Caco-2 (cell line): Measurements from ENCODE around the gene TMEM132D. TPM values are rescaled to one million over a fixed set of nuclear protein-coding genes. Genes with fewer than 3 reads are reported as not detected.

Experiments used
- BruUV-seq: library from RNA; stranded (reverse); fragments of 400-500 nt; replicated peaks from 2 replicates; lab custom pipeline; 2021; lab: Mats Ljungman, UMichigan
- CTCF ChIA-PET: fragments of 300-600 bp; sonication (Branson Sonifier 250); formaldehyde crosslinking; loops from one replicate; lab custom pipeline; 2022; ENCODE audit warnings: antibody characterized with exemption; lab: Charles Lee
- POLR2A ChIA-PET: fragments of 300-600 bp; sonication (Branson Sonifier 250); formaldehyde crosslinking; loops from one replicate; lab custom pipeline; 2022; ENCODE audit warnings: antibody characterized with exemption; lab: Charles Lee
- DNase-seq, 2 experiments: peaks; one replicate each; pipeline versions ENCODE4 v3.0.0 to v3.0.0-alpha.2; 2020 to 2022
- H3K27me3 ChIP-seq: replicated peaks from 2 replicates; pipeline ENCODE4 v1.6.0; 2011; ENCODE audit warnings: low read length; ENCODE audit not compliant: control insufficient read depth, insufficient read depth
- H3K36me3 ChIP-seq: 2 replicates; pipeline ENCODE4 v1.5.1; 2011; ENCODE audit warnings: low read length; ENCODE audit not compliant: control insufficient read depth, insufficient read depth
- H3K4me1 ChIP-seq: fragments of 250-450 bp; sonication (Bioruptor Pico); 2 replicates; pipeline ENCODE4 v1.5.1; 2020; ENCODE audit warnings: mild to moderate bottlenecking
- H3K4me3 ChIP-seq: 2 replicates; pipeline ENCODE4 v1.5.1; 2011; ENCODE audit warnings: low read depth, mild to moderate bottlenecking, control low read depth, low read length
- H3K9me3 ChIP-seq: fragments of 250-450 bp; sonication (Bioruptor Pico); 2 replicates; pipeline ENCODE4 v1.5.1; 2020; ENCODE audit warnings: mild to moderate bottlenecking, moderate library complexity
- H3K27ac Mint-ChIP-seq: one replicate; pipeline ENCODE4 v1.8.0; 2022; ENCODE audit warnings: mixed read lengths; ENCODE audit not compliant: unreplicated experiment
- H3K27me3 Mint-ChIP-seq: one replicate; pipeline ENCODE4 v1.8.0; 2022; ENCODE audit warnings: mixed read lengths; ENCODE audit not compliant: insufficient read depth, unreplicated experiment
- H3K36me3 Mint-ChIP-seq: one replicate; pipeline ENCODE4 v1.8.0; 2022; ENCODE audit warnings: mild to moderate bottlenecking, mixed read lengths; ENCODE audit not compliant: insufficient read depth, unreplicated experiment
- H3K4me1 Mint-ChIP-seq: one replicate; pipeline ENCODE4 v1.8.0; 2022; ENCODE audit warnings: low read depth, mixed read lengths; ENCODE audit not compliant: unreplicated experiment
- H3K4me3 Mint-ChIP-seq: one replicate; pipeline ENCODE4 v1.8.0; 2022; ENCODE audit warnings: mild to moderate bottlenecking, moderate library complexity, mixed read lengths; ENCODE audit not compliant: unreplicated experiment
- H3K9me3 Mint-ChIP-seq: one replicate; pipeline ENCODE4 v1.8.0; 2022; ENCODE audit warnings: mixed read lengths; ENCODE audit not compliant: unreplicated experiment
- CTCF ChIP-seq, 2 experiments: fragments of 200-600 bp in 1 of 2; IDR thresholded peaks; 1 replicate in 1 of 2; 2 replicates in 1 of 2; pipeline versions ENCODE4 v1.5.1 to v1.8.0; 2011 to 2022; ENCODE audit warnings: antibody characterized with exemption in 1 of 2, control low read depth in 1 of 2, inconsistent platforms in 1 of 2, low read depth in 1 of 2, low read length in 1 of 2, mild to moderate bottlenecking in 1 of 2, moderate library complexity in 1 of 2; ENCODE audit not compliant: insufficient read depth in 1 of 2, severe bottlenecking in 1 of 2, unreplicated experiment in 1 of 2
- intact Hi-C: fragments of 100-400 bp; cut with micrococcal nuclease; formaldehyde crosslinking; loops from one replicate; pipeline ENCODE4 v1.10.0; 2022; ENCODE audit not compliant: unreplicated experiment
- total RNA-seq: library from RNA; stranded (reverse); gene quantifications from 2 replicates; pipeline ENCODE4 v1.2.3, GENCODE V29; 2022

Gene TMEM132D
- total RNA-seq, 1 experiment from 2014 or later: not detected

GRCh38 chr12:129101816-129102215, 802.0 kb downstream of the TMEM132D start:
- intact Hi-C loops: no loop called here
- BruUV-seq: no TSS peak
- Mint-ChIP-seq H3K4me1 (no peaks in the 10 kb centered on the region), H3K4me3 (no peak overlapping the region), H3K9me3 (no peaks in the 10 kb centered on the region), H3K36me3 (no peaks in the 10 kb centered on the region), H3K27me3 (no peaks in the 10 kb centered on the region), H3K27ac (no peak overlapping the region)
- H3K4me3 ChIP-seq: no peak overlapping the region
- ChIA-PET CTCF (no interaction called here), POLR2A (no interaction called here)
- no peak for TF ChIP-seq CTCF (IDR thresholded peaks at IDR 0.05; ENCODE audit: insufficient read depth in 1 of 2, low read depth in 1 of 2, low read length in 1 of 2, severe bottlenecking in 1 of 2, unreplicated experiment in 1 of 2)
- no peaks in the 10 kb centered on the region for H3K36me3 ChIP-seq
- DNase-seq: no peak
- no peaks in the 10 kb centered on the region for H3K9me3 ChIP-seq
- H3K27me3 ChIP-seq: no peaks in the 10 kb centered on the region; the same call in 1 of the 2 replicates
- H3K4me1 ChIP-seq: no peaks in the 10 kb centered on the region

GRCh38 chr12:129101404-129101803, 802.4 kb downstream of the TMEM132D start:
- POLR2A ChIA-PET: no interaction called here
- intact Hi-C loops: no loop called here
- H3K9me3 Mint-ChIP-seq: no peaks in the 10 kb centered on the region

GRCh38 chr12:129097451-129097850, 806.4 kb downstream of the TMEM132D start:
- no peaks in the 10 kb centered on the region for H3K27me3 ChIP-seq
- TF ChIP-seq CTCF (IDR thresholded peaks at IDR 0.05; ENCODE audit: insufficient read depth in 1 of 2, low read depth in 1 of 2, low read length in 1 of 2, severe bottlenecking in 1 of 2, unreplicated experiment in 1 of 2): no peak
- H3K36me3 ChIP-seq: no peaks in the 10 kb centered on the region
- CTCF ChIA-PET: no interaction called here
- POLR2A ChIA-PET: no interaction called here
- Mint-ChIP-seq H3K9me3 (no peaks in the 10 kb centered on the region), H3K27ac (no peak overlapping the region), H3K4me1 (no peaks in the 10 kb centered on the region), H3K4me3 (no peak overlapping the region), H3K36me3 (no peaks in the 10 kb centered on the region), H3K27me3 (no peaks in the 10 kb centered on the region)
- H3K9me3 ChIP-seq: no peaks in the 10 kb centered on the region
- BruUV-seq: no TSS peak
- H3K4me1 ChIP-seq: no peaks in the 10 kb centered on the region
- no peak overlapping the region for H3K4me3 ChIP-seq
- no peak for DNase-seq
- intact Hi-C loops: no loop called here

More at GRCh38 chr12:129101404-129101803, 802.4 kb downstream of the TMEM132D start:
- Histone ChIP-seq H3K4me3 (no peak overlapping the region), H3K9me3 (no peaks in the 10 kb centered on the region), H3K4me1 (no peaks in the 10 kb centered on the region), H3K27me3 (no peaks in the 10 kb centered on the region), H3K36me3 (no peaks in the 10 kb centered on the region)
- no peak for DNase-seq
- Mint-ChIP-seq H3K27me3 (no peaks in the 10 kb centered on the region), H3K4me1 (no peaks in the 10 kb centered on the region), H3K36me3 (no peaks in the 10 kb centered on the region), H3K27ac (no peak overlapping the region), H3K4me3 (no peak overlapping the region)
- BruUV-seq: no TSS peak
- no peak for TF ChIP-seq CTCF (IDR thresholded peaks at IDR 0.05; ENCODE audit: insufficient read depth in 1 of 2, low read depth in 1 of 2, low read length in 1 of 2, severe bottlenecking in 1 of 2, unreplicated experiment in 1 of 2)
- CTCF ChIA-PET: no interaction called here
